SK-N-MC (cell line): ENCODE results near the gene TYRP1.

Experiments used
- FOXP2 ChIP-seq: optimal IDR thresholded peaks from 2 replicates; pipeline ENCODE3; 2011; ENCODE audit warnings: mild to moderate bottlenecking, moderate library complexity; ENCODE audit not compliant: insufficient read depth; ENCODE audit errors: extremely low read length, control extremely low read depth
- POLR2AphosphoS5 ChIP-seq: IDR thresholded peaks from 2 replicates; pipeline ENCODE4 v1.6.1; 2012; ENCODE audit warnings: mild to moderate bottlenecking, low read depth, low read length, borderline replicate concordance

GRCh38 chr9:12689233-12689632 lies 4.0 kb upstream of the TYRP1 start:
- TF ChIP-seq POLR2AphosphoS5 (no peak), FOXP2 (no peak)
